Measurements from ENCODE around the gene SYNGR1.

- TF ChIP-seq POLR2A (IDR thresholded peaks at IDR 0.05; ENCODE audit: low read length) (no peak), GATA1 (IDR thresholded peaks at IDR 0.05; ENCODE audit: low read depth, low read length) (no peak)
Measured at GRCh38 chr22:39303358-39303757, 46.4 kb upstream of the SYNGR1 start.
